Measurements from ENCODE around the gene HELB.

The HELB gene

GRCh38 chr12:66354291-66354690, 52.0 kb downstream of the HELB start:
- in situ Hi-C loops (cut with HindIII; ENCODE audit: low sequenced_read_pairs), result no loop called here

DNA sequence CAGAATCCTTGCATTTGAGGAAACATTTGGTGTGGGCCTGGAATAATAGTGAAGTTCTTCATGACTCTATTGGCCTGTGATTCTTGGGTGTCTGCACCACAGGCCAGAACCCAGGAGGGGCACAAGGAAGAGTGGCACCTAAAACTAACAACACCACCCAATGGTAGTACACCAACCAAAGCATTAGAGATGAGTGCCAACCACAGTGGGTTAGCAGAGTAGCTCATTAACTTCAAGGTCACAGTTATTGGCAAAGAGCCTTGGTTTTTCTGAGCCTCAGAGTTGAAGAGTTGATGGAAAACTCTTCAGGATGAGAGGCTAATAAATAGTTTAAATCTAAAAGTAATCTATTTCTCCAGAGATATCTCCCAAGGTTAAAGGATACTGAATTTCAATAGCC, 57.0 kb downstream of the HELB start:
- in situ Hi-C loops (cut with HindIII; ENCODE audit: low sequenced_read_pairs), result no loop called here

GRCh38 chr12:66361703-66362102, 59.4 kb downstream of the HELB start:
- in situ Hi-C loops (cut with HindIII; ENCODE audit: low sequenced_read_pairs), result no loop called here

DNA sequence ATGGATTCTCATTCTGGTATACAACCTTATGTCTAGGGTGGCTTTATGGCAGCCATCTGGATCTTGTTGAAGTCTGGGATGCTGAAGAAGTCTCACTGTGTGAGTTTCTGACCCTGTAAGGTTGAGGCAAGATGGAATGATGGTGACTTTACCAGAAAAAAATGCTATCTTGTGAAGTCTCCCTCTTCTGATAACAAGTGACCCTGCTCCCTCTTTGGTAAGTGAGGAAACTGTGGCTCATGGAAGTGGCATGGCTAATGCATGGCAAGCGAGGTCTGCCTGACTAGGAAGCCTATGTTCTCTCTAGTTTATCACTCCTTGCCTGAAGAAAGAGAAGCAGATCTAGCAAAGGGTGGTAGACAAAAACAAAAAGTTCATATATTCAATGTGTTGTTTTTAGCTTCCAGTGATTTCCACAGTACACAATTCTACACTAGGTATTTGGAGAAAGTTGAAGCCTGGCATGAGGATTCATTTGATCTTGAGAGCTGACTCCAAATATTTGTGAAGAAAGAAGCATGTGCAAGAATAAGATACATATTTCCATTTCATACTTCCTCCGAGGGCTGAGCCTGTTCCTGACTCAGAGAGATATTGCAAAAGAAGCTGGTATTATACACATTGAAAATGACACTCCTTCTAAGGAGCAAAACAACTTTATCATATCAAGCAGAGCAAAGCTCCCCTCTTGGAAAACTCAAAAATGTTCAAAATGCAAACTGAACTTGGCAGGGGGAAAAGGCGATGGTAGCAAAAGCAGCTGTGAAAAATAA, 63.6 kb downstream of the HELB start:
- in situ Hi-C loops (cut with HindIII; ENCODE audit: low sequenced_read_pairs), result no loop called here

GRCh38 chr12:66367015-66367667, 64.8 kb downstream of the HELB start:
- in situ Hi-C loops (cut with HindIII; ENCODE audit: low sequenced_read_pairs), result no loop called here

GRCh38 chr12:66371982-66372381, 69.7 kb downstream of the HELB start:
- in situ Hi-C loops (cut with HindIII; ENCODE audit: low sequenced_read_pairs), result no loop called here

GRCh38 chr12:66375560-66375959, 73.3 kb downstream of the HELB start:
- in situ Hi-C loops (cut with HindIII; ENCODE audit: low sequenced_read_pairs), result no loop called here

DNA sequence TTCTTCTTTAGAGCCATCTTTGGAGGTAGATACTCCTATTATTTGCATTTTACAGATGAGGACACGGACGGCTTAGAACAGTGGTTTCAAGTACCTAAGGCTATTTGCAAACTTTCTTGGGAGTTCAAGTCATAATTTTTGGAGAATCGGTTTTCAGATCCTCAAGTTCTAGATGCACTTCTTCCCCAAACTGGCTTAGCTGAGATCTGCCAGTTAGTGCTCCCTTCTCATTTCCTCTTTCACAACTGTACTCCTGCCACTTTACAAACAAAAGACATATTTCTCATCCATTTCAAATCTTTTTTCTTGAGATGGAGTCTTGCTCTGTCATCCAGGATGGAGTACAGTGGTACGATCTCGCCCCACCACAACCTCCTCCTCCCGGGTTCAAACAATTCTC, 77.3 kb downstream of the HELB start:
- in situ Hi-C loops (cut with HindIII; ENCODE audit: low sequenced_read_pairs), result no loop called here

- in situ Hi-C loops (cut with HindIII; ENCODE audit: low sequenced_read_pairs), result no loop called here
Measured at GRCh38 chr12:66380769-66381535, 78.7 kb downstream of the HELB start.

DNA sequence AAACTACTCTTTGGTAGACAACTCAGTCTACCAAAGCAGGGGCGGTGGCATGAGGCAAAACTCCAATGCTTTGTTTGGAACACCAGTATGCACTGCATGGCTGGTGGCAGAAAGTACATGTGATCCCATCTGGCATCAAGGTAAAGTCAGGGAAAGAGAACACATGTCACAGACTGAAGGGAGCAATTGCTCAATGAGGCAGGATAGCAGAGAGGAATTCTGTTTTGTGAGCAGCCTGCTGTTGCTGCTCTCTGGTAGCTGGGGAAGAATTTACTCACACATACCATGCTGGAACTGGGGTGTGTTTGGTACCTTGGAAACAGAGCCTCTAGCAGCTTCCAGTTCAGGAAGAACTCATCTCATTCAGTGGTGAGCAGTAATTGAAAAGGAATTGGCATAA, 84.8 kb downstream of the HELB start:
- in situ Hi-C loops (cut with HindIII; ENCODE audit: low sequenced_read_pairs), result no loop called here

Measured in endothelial cell of hepatic sinusoid (primary cell).